Astrocyte of the hippocampus (primary cell): ENCODE data around the gene TSEN15.

ENCODE experiments used
- DNase-seq: peaks from one replicate; pipeline ENCODE4 v3.0.0; 2011; ENCODE audit warnings: low read depth, low spot score

The TSEN15 gene

GRCh38 chr1:184052750-184053149 is 1.2 kb downstream of the TSEN15 start:
- DNase-seq = no peak

GRCh38 chr1:184053881-184054280 is 2.4 kb downstream of the TSEN15 start:
- no peak for DNase-seq

- DNase-seq = peak; percentile 77
These were observed 5.5 kb downstream of the TSEN15 start for GRCh38 chr1:184056921-184057555.

GRCh38 chr1:184059887-184060286 is 8.4 kb downstream of the TSEN15 start:
- no peak for DNase-seq

- DNase-seq = peak; percentile 31
These were observed 8.8 kb downstream of the TSEN15 start for GRCh38 chr1:184060316-184060715.

- peak; percentile 83 for DNase-seq
These were observed 10.0 kb downstream of the TSEN15 start for GRCh38 chr1:184061396-184062003.

GRCh38 chr1:184062640-184063286 is 11.2 kb downstream of the TSEN15 start:
- DNase-seq = no peak

GRCh38 chr1:184065559-184065958 is 14.0 kb downstream of the TSEN15 start:
- no peak for DNase-seq

- DNase-seq = no peak
These were observed 16.8 kb downstream of the TSEN15 start for GRCh38 chr1:184068354-184068753.

- no peak for DNase-seq
These were observed 18.1 kb downstream of the TSEN15 start for GRCh38 chr1:184069675-184070074.

- no peak for DNase-seq
These were observed 20.8 kb downstream of the TSEN15 start for GRCh38 chr1:184072376-184072775.

GRCh38 chr1:184074383-184074782 is 22.9 kb downstream of the TSEN15 start:
- no peak for DNase-seq

- peak; percentile 78 for DNase-seq
These were observed 23.8 kb downstream of the TSEN15 start for GRCh38 chr1:184075055-184076029.

GRCh38 chr1:184078564-184079249 is 27.2 kb downstream of the TSEN15 start:
- DNase-seq = peak; percentile 35

- no peak for DNase-seq
These were observed 28.8 kb downstream of the TSEN15 start for GRCh38 chr1:184080309-184080708.

GRCh38 chr1:184082541-184083415 is 31.2 kb downstream of the TSEN15 start:
- no peak for DNase-seq

- no peak for DNase-seq
These were observed 34.1 kb downstream of the TSEN15 start for GRCh38 chr1:184085667-184086066.

GRCh38 chr1:184088037-184088436 is 36.5 kb downstream of the TSEN15 start:
- no peak for DNase-seq

GRCh38 chr1:184093071-184093470 is 41.5 kb downstream of the TSEN15 start:
- no peak for DNase-seq

GRCh38 chr1:184096005-184096404 is 44.5 kb downstream of the TSEN15 start:
- DNase-seq = no peak
